Measurements from ENCODE around the gene PPIL6.
"Not testable (repeated sequence)": the region's sequence is repeated elsewhere in the genome, so short reads cannot be mapped to it uniquely, and the experiment has no call there.

The PPIL6 gene

GRCh38 chr6:109467696-109468095 lies 27.3 kb upstream of the PPIL6 start:
- DNase-seq (ENCODE audit: low spot score), result no peak
- H3K27ac ChIP-seq, result no peak overlapping the region

GRCh38 chr6:109466212-109466923 lies 25.9 kb upstream of the PPIL6 start:
- no peak for TF ChIP-seq CTCF (IDR thresholded peaks at IDR 0.05)
- H3K4me3 ChIP-seq, result no peak overlapping the region
- no peak for DNase-seq (ENCODE audit: low spot score)
- H3K27ac ChIP-seq, result no peak overlapping the region

More at GRCh38 chr6:109467696-109468095, 27.3 kb upstream of the PPIL6 start:
- no peak for TF ChIP-seq CTCF (IDR thresholded peaks at IDR 0.05)
- no peak overlapping the region for H3K4me3 ChIP-seq

- no peak for DNase-seq (ENCODE audit: low spot score)
- no peak for TF ChIP-seq CTCF (IDR thresholded peaks at IDR 0.05)
- H3K27ac ChIP-seq, result no peak overlapping the region
- no peak overlapping the region for H3K4me3 ChIP-seq
These were observed 25.3 kb upstream of the PPIL6 start for GRCh38 chr6:109465772-109466171.

DNA sequence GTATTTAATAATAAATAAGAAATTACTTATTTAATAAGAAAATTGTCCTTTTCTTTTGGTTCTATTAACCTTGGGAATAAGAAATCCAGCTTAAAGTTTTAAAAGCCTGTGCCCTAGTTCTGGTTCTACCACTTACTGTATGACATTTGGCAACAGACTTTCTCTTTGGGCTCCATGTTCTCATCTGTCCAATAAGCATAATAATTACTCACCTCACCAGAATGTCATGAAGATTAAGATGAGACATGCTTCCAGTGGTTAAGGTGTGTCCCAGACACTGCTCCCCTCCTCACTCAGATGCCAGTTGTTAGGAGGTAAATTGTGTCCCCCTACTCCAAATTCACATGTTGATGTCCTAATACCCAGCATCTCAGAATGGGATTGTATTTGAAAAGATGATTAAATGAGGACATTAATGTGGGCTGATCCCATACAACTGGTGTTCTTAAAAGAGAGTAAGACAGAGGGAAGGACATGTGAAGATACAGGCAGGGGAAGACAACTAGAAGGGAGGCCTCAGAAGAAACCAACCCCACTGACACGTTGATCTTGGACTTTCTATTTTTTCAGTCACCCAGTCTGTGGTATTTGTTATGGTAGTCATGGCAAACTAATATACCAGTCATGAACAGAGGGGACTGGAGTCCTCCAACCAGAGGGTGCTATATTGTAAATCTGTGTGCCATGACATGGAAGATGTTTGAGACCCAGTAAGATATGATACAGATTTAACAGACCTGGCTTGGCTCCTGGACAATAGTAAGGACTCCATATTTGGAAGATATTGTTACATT lies 21.5 kb upstream of the PPIL6 start:
- H3K4me3 ChIP-seq, result no peak overlapping the region
- no peak for TF ChIP-seq CTCF (IDR thresholded peaks at IDR 0.05)
- no peak overlapping the region for H3K27ac ChIP-seq
- no peak for DNase-seq (ENCODE audit: low spot score)

DNA sequence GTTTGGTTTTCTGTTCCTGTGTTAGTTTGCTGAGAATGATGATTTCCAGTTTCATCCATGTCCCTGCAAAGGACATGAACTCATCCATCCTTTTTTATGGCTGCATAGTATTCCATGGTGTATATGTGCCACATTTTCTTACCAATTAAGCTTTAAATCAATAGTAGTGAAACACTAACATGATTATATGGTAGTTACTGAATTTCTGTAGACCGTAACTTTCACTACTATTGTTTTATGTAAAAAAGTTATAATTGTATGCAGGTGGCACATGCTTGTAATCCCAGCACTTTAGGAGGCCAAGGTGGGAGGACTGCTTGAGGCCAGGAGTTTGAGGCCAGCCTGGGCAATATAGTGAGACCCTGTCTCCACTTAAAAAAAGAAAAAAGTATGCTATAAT lies 20.8 kb upstream of the PPIL6 start:
- not testable (repeated sequence) for H3K4me3 ChIP-seq; DNase-seq (ENCODE audit: low spot score); H3K27ac ChIP-seq

DNA sequence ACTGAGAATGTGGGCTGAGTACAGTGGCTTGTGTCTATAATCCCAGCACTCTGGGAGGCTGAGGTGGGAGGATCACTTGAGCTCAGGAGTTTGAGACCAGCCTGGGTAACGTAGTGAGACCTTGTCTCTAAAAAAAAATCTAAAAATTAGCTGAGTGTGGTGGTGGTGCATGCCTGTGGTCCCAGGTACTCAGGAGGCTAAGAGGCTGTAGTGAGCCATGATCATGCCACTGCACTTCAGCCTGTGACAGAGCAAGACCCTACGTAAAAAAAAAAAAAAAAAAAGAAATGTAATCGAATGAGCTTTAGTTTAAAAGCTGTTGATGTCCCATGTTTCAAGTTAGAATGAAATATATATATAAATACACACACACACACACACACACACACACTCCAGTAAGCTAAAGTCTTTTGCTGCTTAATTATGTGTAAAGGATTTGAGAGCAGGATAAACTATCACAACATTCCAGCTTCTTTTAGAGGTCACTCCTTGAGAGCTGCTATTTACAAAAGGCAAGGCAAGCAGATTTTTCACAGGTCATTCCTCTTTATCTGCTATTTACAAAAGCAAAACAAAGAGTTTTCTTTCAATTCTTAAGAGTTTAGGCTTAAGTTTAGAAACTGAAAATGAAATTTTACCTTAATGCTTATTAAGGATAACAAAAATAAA lies 19.9 kb upstream of the PPIL6 start:
- no peak overlapping the region for H3K4me3 ChIP-seq
- no peak for TF ChIP-seq CTCF (IDR thresholded peaks at IDR 0.05)
- no peak for DNase-seq (ENCODE audit: low spot score)
- H3K27ac ChIP-seq, result no peak overlapping the region

DNA sequence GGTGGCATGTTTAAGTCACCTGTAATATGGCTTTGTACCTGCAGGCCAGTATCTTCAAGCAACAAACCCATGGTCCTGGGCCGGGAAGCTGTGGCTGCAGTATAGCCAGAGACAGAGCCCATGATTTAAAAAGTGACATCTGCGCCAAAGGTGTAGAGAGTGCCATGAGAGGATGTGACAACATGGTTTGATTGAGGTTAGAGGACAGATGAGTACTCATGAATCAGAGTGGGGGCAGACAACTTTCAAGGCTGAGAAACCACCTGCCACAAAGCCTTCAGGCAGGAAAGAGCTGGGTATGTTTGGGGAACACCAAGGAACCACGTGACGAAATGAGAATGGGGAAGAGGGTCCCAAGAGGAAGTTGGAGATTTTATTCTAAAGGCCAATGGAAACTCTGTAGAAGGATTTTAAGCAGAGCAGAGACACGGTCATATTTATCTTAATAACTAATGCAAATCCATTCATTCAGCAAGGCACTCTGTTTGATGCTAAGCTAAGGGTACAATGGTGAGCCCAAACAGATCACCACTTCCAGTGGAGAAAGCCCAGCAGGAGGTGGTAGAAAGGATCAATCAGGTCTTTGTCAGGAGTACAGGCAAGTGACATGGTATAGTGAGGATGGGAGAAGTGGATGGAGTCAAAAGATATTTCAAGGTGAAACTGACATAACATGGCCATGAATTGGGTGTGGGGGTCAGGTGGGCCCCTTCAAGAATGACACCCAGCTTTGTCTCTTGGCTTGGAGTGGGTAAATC lies 18.5 kb upstream of the PPIL6 start:
- TF ChIP-seq CTCF (IDR thresholded peaks at IDR 0.05), result no peak
- Histone ChIP-seq H3K27ac (no peak overlapping the region), H3K4me3 (no peak overlapping the region)
- no peak for DNase-seq (ENCODE audit: low spot score)
